Karpas-422 (cell line): ENCODE measurements around the gene C2orf81. TPM values are rescaled to one million over a fixed set of nuclear protein-coding genes. Genes with fewer than 3 reads are reported as not detected.
"Not testable (repeated sequence)": the region's sequence is repeated elsewhere in the genome, so short reads cannot be mapped to it uniquely, and the experiment has no call there.

Source experiments
- DNase-seq: peaks from one replicate; pipeline ENCODE4 v3.0.0-alpha.2; 2015
- H2AFZ ChIP-seq: fragments of 200-600 bp; sonication (generic); 2 replicates; pipeline ENCODE4 v1.6.1; 2014; ENCODE audit warnings: antibody characterized with exemption, low read length, mixed read lengths
- H3K27ac ChIP-seq: fragments of 200-600 bp; sonication (generic); 2 replicates; pipeline ENCODE4 v1.5.1; 2014; ENCODE audit warnings: mild to moderate bottlenecking, low read length, moderate library complexity
- H3K27me3 ChIP-seq: fragments of 200-600 bp; sonication (generic); 2 replicates; pipeline ENCODE4 v1.6.1; 2014; ENCODE audit warnings: low read length, mixed read lengths
- H3K36me3 ChIP-seq: fragments of 200-600 bp; sonication (generic); 2 replicates; pipeline ENCODE4 v1.6.1; 2014; ENCODE audit warnings: low read length, mixed read lengths; ENCODE audit not compliant: insufficient read depth
- H3K4me1 ChIP-seq: fragments of 200-600 bp; sonication (generic); 2 replicates; pipeline ENCODE4 v1.6.1; 2014; ENCODE audit warnings: mild to moderate bottlenecking, low read length, mixed read lengths
- H3K4me2 ChIP-seq: fragments of 200-600 bp; sonication (generic); 2 replicates; pipeline ENCODE4 v1.6.1; 2014; ENCODE audit warnings: low read length, low read depth, mild to moderate bottlenecking; ENCODE audit not compliant: poor library complexity, severe bottlenecking
- H3K4me3 ChIP-seq: fragments of 200-600 bp; sonication (generic); 2 replicates; pipeline ENCODE4 v1.5.1; 2014; ENCODE audit warnings: mild to moderate bottlenecking, antibody characterized with exemption, low read length, mixed read lengths
- H3K79me2 ChIP-seq: fragments of 200-600 bp; sonication (generic); 2 replicates; pipeline ENCODE4 v1.6.1; 2014; ENCODE audit warnings: mild to moderate bottlenecking, low read length, mixed read lengths
- H3K9ac ChIP-seq: fragments of 200-600 bp; sonication (generic); 2 replicates; pipeline ENCODE4 v1.6.0; 2014; ENCODE audit warnings: low read length
- H3K9me2 ChIP-seq: fragments of 200-600 bp; sonication (generic), shearing (Covaris generic); replicated peaks from 2 replicates; pipeline ENCODE4 v1.6.0; 2014; ENCODE audit warnings: mild to moderate bottlenecking, low read length, moderate library complexity; ENCODE audit not compliant: insufficient read depth
- H3K9me3 ChIP-seq: fragments of 300-700, 200-600 bp; sonication (generic); 2 replicates; pipeline ENCODE4 v1.6.1; 2014; ENCODE audit warnings: low read length, mixed read lengths
- H4K20me1 ChIP-seq: fragments of 200-600 bp; sonication (generic); 2 replicates; pipeline ENCODE4 v1.6.1; 2014; ENCODE audit warnings: mild to moderate bottlenecking, antibody characterized with exemption, low read length, low read depth; ENCODE audit not compliant: insufficient read depth
- total RNA-seq: library from RNA; depleted of rRNA; stranded (reverse); fragments of >200 nt; shearing (Covaris generic); gene quantifications from 2 replicates; pipeline ENCODE4 v1.2.3, GENCODE V29; 2014; ENCODE audit warnings: low replicate concordance; rRNA removed

Gene C2orf81
- total RNA-seq: 3.8 and 7.6 TPM in 2 replicates

DNA sequence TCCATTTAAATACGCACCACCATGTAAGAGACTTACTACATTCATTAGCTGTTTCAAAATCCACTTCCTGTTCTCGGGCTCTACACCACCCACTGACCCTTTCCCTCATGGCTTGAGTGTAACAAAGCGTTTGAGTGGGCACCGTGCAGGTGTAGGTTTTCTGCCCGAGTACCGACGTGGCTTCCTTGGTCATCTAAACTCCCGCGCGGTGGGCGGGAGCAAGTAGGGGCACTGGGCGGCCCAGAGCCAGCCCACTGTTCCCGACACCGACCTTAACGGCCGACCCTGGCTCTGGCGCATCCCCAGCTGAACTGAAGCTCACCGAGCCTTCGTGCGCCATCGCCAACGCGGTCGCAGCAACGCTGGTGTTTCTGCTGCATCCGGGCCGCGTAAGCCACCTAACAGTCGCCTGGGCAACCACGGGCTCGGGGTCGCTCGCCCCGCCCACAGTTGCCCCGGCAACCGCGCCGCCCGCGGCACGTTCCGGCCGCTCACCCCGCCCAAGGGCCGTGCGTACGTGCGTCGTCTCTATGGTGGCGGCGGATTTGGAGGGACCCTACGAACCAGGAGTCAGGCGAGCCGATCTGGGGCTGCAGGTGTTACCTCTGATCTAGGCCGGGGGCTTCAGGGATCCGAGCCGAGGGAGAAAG lies at the start of gene C2orf81, which contains the start of gene WDR54:
Gene C2orf81, minus strand, starts transcription at position 399 of the 650 bp plus-strand sequence. Its CDS starts 59 bp downstream, at position 340.
Gene WDR54, plus strand, starts transcription at position 510 of the 650 bp plus-strand sequence. CDS start 424 bp downstream, outside the sequence.
- Histone ChIP-seq H3K27ac (peak within 1 kb of the TSS; percentile 72), H4K20me1 (no peaks in the 10 kb centered on the region), H3K9me3 (no peaks in the 10 kb centered on the region), H3K79me2 (peaks cover 19% of the 10 kb centered on the region), H3K9me2 (no peaks in the 10 kb centered on the region), H3K27me3 (no peaks in the 10 kb centered on the region), H3K4me1 (peaks cover 48% of the 10 kb centered on the region), H3K4me3 (peak within 1 kb of the TSS; percentile 84), H2AFZ (peak within 1 kb of the TSS; percentile 63), H3K4me2 (peak within 1 kb of the TSS; percentile 91), H3K36me3 (peaks cover 8% of the 10 kb centered on the region; the same call in 1 of the 2 replicates), H3K9ac (peak within 1 kb of the TSS; percentile 86)
- DNase-seq: peak; percentile 100

DNA sequence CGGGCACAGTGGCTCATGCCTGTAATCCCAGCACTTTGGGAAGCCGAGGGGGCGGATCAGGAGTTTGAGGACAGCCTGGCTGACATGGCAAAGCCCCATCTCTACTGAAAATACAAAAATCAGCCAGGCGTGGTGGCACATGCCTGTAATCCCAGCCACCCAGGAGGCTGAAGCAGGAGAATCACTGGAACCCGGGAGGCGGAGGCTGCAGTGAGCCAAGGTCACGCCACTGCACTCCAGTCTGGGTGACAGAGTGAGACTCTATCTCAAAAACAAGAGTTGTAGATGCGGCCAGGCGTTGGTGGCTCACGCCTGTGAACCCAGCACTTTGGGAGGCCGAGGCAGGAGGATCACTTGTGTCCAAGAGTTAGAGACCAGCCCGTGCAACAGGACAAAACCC lies 49.3 kb upstream of the C2orf81 start:
- Histone ChIP-seq H3K4me2 (peak overlapping the region; percentile 92), H3K79me2 (peaks cover 15% of the 10 kb centered on the region), H3K4me1 (peaks cover 28% of the 10 kb centered on the region), H3K9ac (0 out of 2 replicates have a peak overlapping the region, but pooled peaks have one; percentile 3)
- not testable (repeated sequence) for H3K4me3 ChIP-seq, H4K20me1 ChIP-seq, H3K27me3 ChIP-seq, H3K27ac ChIP-seq, H3K9me3 ChIP-seq, H3K9me2 ChIP-seq, H2AFZ ChIP-seq, H3K36me3 ChIP-seq, DNase-seq

DNA sequence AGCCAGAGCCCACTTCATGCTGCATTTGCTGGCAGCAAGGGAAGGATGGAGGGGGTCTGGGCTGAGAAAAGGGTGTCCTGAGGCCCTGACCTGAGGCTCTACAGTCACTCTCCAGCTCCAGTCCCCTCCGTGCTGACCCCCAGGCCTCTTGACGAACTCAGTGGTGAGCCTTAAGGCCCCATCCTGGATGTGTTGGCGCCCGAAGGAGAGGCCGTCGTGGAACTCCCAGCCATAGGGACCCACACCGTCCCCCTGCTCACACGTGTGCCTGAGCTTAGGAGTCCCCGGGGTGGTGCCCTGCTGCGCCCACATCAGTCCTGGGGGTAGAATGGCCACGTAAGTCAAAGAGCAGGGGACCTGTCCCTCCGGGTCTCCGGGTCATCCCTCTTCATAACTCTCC lies 43.0 kb upstream of the C2orf81 start:
- Histone ChIP-seq H3K4me1 (peaks cover 25% of the 10 kb centered on the region), H2AFZ (no peak overlapping the region), H3K9me3 (no peaks in the 10 kb centered on the region), H3K36me3 (peaks cover 12% of the 10 kb centered on the region), H4K20me1 (peaks cover 4% of the 10 kb centered on the region; the same call in 1 of the 2 replicates), H3K79me2 (peaks cover 32% of the 10 kb centered on the region), H3K4me2 (peak overlapping the region; percentile 88), H3K27me3 (no peaks in the 10 kb centered on the region), H3K9me2 (no peaks in the 10 kb centered on the region), H3K27ac (peak overlapping the region; percentile 73), H3K4me3 (peak overlapping the region; percentile 78), H3K9ac (peak overlapping the region; percentile 84)
- DNase-seq: peak; percentile 69

DNA sequence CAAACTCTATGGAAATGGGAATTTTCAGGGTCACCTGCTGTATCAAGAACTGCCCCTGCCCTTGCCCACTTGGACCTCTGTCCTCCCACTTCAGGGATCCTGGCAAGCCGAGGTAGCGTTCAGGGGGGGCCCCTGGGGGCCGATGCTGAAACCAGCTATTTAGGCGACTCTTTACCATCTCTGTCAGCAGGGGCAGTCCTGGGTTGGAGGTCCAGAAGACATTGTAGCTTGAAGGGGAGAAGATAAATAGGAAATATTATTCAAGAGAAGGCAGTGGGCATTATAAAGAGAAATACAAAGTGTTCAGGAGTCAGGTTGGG lies 41.3 kb upstream of the C2orf81 start:
- Histone ChIP-seq H3K4me2 (no peak overlapping the region), H3K4me3 (no peak overlapping the region), H3K9ac (no peak overlapping the region), H3K27me3 (no peaks in the 10 kb centered on the region), H3K36me3 (peaks cover 12% of the 10 kb centered on the region), H3K4me1 (peaks cover 30% of the 10 kb centered on the region), H3K9me3 (no peaks in the 10 kb centered on the region), H3K27ac (no peak overlapping the region), H3K9me2 (no peaks in the 10 kb centered on the region), H4K20me1 (peaks cover 4% of the 10 kb centered on the region; the same call in 1 of the 2 replicates), H2AFZ (no peak overlapping the region), H3K79me2 (peaks cover 37% of the 10 kb centered on the region)
- peak; percentile 40 for DNase-seq

DNA sequence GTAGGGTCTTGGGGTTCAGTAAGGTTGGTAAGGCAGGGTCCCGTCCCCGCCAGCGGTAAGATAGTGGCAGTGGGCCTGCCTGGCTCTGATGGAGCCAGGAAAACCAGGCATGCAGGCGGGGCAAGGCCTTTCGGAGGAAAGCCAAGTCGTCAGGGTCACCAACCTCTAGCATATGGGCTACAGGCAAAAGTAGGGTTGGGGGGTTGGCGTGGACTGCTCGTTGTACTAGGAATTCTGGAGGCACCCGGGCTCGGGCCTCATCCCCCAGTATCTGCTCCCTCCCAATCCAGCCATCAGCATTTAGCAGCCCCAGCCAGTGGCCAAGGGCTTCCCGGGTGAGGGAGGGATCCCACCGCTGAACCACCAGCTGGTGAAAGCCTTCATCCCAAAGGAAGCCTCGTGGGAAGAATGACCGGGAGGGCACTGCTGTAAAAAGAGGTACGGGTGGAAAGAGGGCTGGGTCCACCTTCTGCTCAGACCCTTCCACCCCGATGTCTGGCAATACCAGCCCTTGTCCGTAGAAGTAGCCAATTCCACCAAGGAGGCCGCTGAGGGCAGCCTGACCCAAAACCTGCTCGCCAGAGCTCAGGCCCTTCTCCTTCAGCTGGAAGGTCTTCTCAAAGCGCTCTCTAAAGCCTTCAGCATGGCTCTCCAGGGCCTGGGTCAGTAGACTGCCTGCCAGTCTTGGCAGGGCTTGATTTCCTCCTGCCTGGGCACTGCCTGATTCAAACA lies 40.8 kb upstream of the C2orf81 start:
- H3K9me2 ChIP-seq: no peaks in the 10 kb centered on the region
- no peak overlapping the region for H3K4me2 ChIP-seq
- no peak overlapping the region for H3K4me3 ChIP-seq
- H2AFZ ChIP-seq: no peak overlapping the region
- H3K27me3 ChIP-seq: no peaks in the 10 kb centered on the region
- H3K4me1 ChIP-seq: peaks cover 31% of the 10 kb centered on the region
- no peak overlapping the region for H3K9ac ChIP-seq
- peaks cover 4% of the 10 kb centered on the region; the same call in 1 of the 2 replicates for H4K20me1 ChIP-seq
- peaks cover 12% of the 10 kb centered on the region for H3K36me3 ChIP-seq
- no peak for DNase-seq
- peaks cover 37% of the 10 kb centered on the region for H3K79me2 ChIP-seq
- no peaks in the 10 kb centered on the region for H3K9me3 ChIP-seq
- no peak overlapping the region for H3K27ac ChIP-seq

DNA sequence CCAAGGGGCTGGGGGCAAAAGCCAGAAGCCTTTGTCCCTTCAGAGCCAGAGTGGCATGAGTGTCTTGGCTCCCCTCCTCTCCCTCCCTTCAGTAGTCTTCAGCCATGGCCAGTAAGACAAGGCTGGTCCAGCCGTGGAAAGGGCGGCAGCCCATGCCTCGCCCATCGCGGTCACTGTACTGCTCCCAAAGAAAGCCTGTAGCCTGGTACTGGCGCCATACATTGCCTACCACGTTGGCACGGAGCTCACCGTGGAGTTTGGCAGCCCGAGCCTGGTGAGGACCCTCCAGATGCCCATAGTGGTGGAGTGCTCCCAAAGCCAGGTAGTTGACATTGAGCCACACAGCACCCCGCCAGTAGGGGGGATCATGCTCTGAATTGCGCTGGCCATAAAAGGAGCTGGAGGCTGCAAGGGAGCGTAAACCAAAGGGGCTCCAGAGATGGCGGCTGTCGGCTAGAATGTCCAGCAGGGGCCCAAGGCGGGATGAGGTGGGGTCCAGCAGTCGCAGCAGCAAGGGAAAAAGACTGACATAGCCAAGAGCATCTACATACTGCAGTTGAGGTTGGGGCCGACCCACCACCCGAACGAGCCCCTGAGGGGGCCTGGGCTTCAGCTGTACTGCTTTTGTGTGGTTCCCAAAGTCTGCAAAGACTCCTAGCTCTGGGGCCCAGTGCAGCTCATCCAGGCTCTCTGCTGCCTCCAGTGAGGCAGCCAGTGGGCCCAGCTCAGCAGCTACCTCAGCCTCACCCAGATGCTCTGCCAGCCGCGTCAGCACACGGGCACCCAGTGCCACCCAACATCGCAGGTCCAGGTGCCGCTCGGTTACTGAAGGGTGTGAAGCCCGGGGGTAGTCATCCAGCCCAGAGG lies 40.0 kb upstream of the C2orf81 start:
- DNase-seq: peak; percentile 65
- H3K79me2 ChIP-seq: peaks cover 44% of the 10 kb centered on the region
- H4K20me1 ChIP-seq: peaks cover 4% of the 10 kb centered on the region; the same call in 1 of the 2 replicates
- peaks cover 12% of the 10 kb centered on the region for H3K36me3 ChIP-seq
- H3K4me1 ChIP-seq: peaks cover 39% of the 10 kb centered on the region
- no peaks in the 10 kb centered on the region for H3K9me3 ChIP-seq
- no peak overlapping the region for H3K27ac ChIP-seq
- H3K4me3 ChIP-seq: no peak overlapping the region
- H3K27me3 ChIP-seq: no peaks in the 10 kb centered on the region
- no peak overlapping the region for H3K9ac ChIP-seq
- H2AFZ ChIP-seq: no peak overlapping the region
- no peak overlapping the region for H3K4me2 ChIP-seq
- no peaks in the 10 kb centered on the region for H3K9me2 ChIP-seq

DNA sequence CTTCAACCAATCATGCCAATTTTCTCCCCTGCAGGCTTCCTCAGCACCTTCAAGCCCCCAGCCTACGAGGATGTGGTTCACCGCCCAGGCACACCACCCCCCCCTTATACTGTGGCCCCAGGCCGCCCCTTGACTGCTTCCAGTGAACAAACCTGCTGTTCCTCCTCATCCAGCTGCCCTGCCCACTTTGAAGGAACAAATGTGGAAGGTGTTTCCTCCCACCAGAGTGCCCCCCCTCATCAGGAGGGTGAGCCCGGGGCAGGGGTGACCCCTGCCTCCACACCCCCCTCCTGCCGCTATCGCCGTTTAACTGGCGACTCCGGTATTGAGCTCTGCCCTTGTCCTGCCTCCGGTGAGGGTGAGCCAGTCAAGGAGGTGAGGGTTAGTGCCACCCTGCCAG lies 38.8 kb upstream of the C2orf81 start:
- H3K36me3 ChIP-seq: peaks cover 12% of the 10 kb centered on the region
- not testable (repeated sequence) for H3K4me2 ChIP-seq, H2AFZ ChIP-seq, H3K27ac ChIP-seq, H3K9me2 ChIP-seq, H3K4me3 ChIP-seq, H4K20me1 ChIP-seq, H3K27me3 ChIP-seq, H3K9me3 ChIP-seq, DNase-seq
- peak overlapping the region; percentile 90; the same call in 1 of the 2 replicates for H3K9ac ChIP-seq
- H3K4me1 ChIP-seq: peaks cover 42% of the 10 kb centered on the region
- peaks cover 46% of the 10 kb centered on the region for H3K79me2 ChIP-seq
